HG02943 (cell line): ENCODE data around the gene KLF15.

Experiments used
- ATAC-seq: cut with Tn5 transposase; IDR thresholded peaks from one replicate; pipeline ENCODE4 v1.9.1; 2021; ENCODE audit warnings: mild to moderate bottlenecking, low read depth, moderate library complexity; ENCODE audit not compliant: unreplicated experiment

Gene KLF15

GRCh38 chr3:126329927-126330725, 27.1 kb downstream of the KLF15 start:
- no peak for ATAC-seq

- ATAC-seq, result no peak
These were observed 30.6 kb downstream of the KLF15 start for GRCh38 chr3:126326629-126327028.

GRCh38 chr3:126322181-126322967, 34.8 kb downstream of the KLF15 start:
- ATAC-seq, result no peak

- ATAC-seq, result no peak
These were observed 35.7 kb downstream of the KLF15 start for GRCh38 chr3:126321490-126321889.

GRCh38 chr3:126320517-126321293, 36.5 kb downstream of the KLF15 start:
- ATAC-seq, result no peak

GRCh38 chr3:126319701-126320295, 37.4 kb downstream of the KLF15 start:
- no peak for ATAC-seq

- ATAC-seq, result no peak
These were observed 39.9 kb downstream of the KLF15 start for GRCh38 chr3:126317029-126317996.

GRCh38 chr3:126316501-126316939, 40.7 kb downstream of the KLF15 start:
- no peak for ATAC-seq

- no peak for ATAC-seq
These were observed 41.2 kb downstream of the KLF15 start for GRCh38 chr3:126316031-126316461.

GRCh38 chr3:126314790-126315658, 42.2 kb downstream of the KLF15 start:
- ATAC-seq, result no peak

GRCh38 chr3:126314305-126314789, 42.9 kb downstream of the KLF15 start:
- no peak for ATAC-seq

GRCh38 chr3:126313580-126314304, 43.5 kb downstream of the KLF15 start:
- ATAC-seq, result no peak

GRCh38 chr3:126313166-126313565, 44.0 kb downstream of the KLF15 start:
- no peak for ATAC-seq

GRCh38 chr3:126312341-126312740, 44.9 kb downstream of the KLF15 start:
- no peak for ATAC-seq

GRCh38 chr3:126311338-126311978, 45.8 kb downstream of the KLF15 start:
- ATAC-seq, result no peak

- ATAC-seq, result no peak
These were observed 46.4 kb downstream of the KLF15 start for GRCh38 chr3:126310816-126311215.
